ENCODE data around the gene AP3B1.

- TF ChIP-seq CTCF (IDR thresholded peaks at IDR 0.05) (no peak), EZH2 (IDR thresholded peaks at IDR 0.05) (no peak)
Measured at GRCh38 chr5:77984587-77984986, 309.9 kb downstream of the AP3B1 start.
